ENCODE measurements around the gene TMEM175. TPM values are rescaled to one million over a fixed set of nuclear protein-coding genes. Genes with fewer than 3 reads are reported as not detected.

Gene TMEM175
- total and polyA plus RNA-seq, 2 of the 13 experiments (the other 11 are each of a cell fraction or from before 2014, with no cell fraction given), result 5.1 to 9.9 TPM

GRCh38 chr4:931960-932712 lies at the start of gene TMEM175, which contains the start of gene GAK (continued):
- TF ChIP-seq, protein P1, sequence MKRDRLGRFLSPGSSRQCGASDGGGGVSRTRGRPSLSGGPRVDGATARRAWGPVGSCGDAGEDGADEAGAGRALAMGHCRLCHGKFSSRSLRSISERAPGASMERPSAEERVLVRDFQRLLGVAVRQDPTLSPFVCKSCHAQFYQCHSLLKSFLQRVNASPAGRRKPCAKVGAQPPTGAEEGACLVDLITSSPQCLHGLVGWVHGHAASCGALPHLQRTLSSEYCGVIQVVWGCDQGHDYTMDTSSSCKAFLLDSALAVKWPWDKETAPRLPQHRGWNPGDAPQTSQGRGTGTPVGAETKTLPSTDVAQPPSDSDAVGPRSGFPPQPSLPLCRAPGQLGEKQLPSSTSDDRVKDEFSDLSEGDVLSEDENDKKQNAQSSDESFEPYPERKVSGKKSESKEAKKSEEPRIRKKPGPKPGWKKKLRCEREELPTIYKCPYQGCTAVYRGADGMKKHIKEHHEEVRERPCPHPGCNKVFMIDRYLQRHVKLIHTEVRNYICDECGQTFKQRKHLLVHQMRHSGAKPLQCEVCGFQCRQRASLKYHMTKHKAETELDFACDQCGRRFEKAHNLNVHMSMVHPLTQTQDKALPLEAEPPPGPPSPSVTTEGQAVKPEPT (CRISPR knock-in tag; IDR thresholded peaks at IDR 0.05; ENCODE audit: low read depth), result peak; percentile 51; the same call in 1 of the 2 replicates
- TF ChIP-seq ATF5 (CRISPR knock-in tag; IDR thresholded peaks at IDR 0.05; ENCODE audit: low read depth) (no peak), SSRP1 (CRISPR knock-in tag; IDR thresholded peaks at IDR 0.05) (no peak), RNF2 (conservative IDR thresholded peaks at IDR 0.05; ENCODE audit: low read depth) (0 out of 2 replicates have a peak, but pooled peaks have one; percentile 57), ZNF326 (CRISPR knock-in tag; IDR thresholded peaks at IDR 0.05; ENCODE audit: borderline replicate concordance) (no peak), ZNF275 (CRISPR knock-in tag; IDR thresholded peaks at IDR 0.05; ENCODE audit: borderline replicate concordance) (peak; percentile 68; the same call in 1 of the 2 replicates), LBX2 (CRISPR knock-in tag; IDR thresholded peaks at IDR 0.05; ENCODE audit: borderline replicate concordance) (peak; percentile 35; the same call in 1 of the 2 replicates), ZBTB38 (CRISPR knock-in tag; IDR thresholded peaks at IDR 0.05) (peak; percentile 76; the same call in 1 of the 2 replicates), FOXP1 (IDR thresholded peaks at IDR 0.05) (no peak), FOXP1 (CRISPR knock-in tag; IDR thresholded peaks at IDR 0.05) (no peak), KDM6A (CRISPR knock-in tag; IDR thresholded peaks at IDR 0.05; ENCODE audit: low read depth) (no peak), ZSCAN25 (CRISPR knock-in tag; IDR thresholded peaks at IDR 0.05) (0 out of 2 replicates have a peak, but pooled peaks have one; percentile 28), ZFP36L1 (CRISPR knock-in tag; IDR thresholded peaks at IDR 0.05) (0 out of 2 replicates have a peak, but pooled peaks have one; percentile 59), FOXK1 (CRISPR knock-in tag; IDR thresholded peaks at IDR 0.05; ENCODE audit: borderline replicate concordance, low read depth) (no peak), XRCC5 (optimal IDR thresholded peaks at IDR 0.05; ENCODE audit: low read length) (no peak), ZBTB21 (CRISPR knock-in tag; IDR thresholded peaks at IDR 0.05) (peak; percentile 59), SNRNP70 (IDR thresholded peaks at IDR 0.05; ENCODE audit: low read depth, low read length) (no peak), TBX3 (IDR thresholded peaks at IDR 0.05; ENCODE audit: borderline replicate concordance) (no peak), ZNF24 (IDR thresholded peaks at IDR 0.05) (no peak)
- TF ChIP-seq, protein P2, sequence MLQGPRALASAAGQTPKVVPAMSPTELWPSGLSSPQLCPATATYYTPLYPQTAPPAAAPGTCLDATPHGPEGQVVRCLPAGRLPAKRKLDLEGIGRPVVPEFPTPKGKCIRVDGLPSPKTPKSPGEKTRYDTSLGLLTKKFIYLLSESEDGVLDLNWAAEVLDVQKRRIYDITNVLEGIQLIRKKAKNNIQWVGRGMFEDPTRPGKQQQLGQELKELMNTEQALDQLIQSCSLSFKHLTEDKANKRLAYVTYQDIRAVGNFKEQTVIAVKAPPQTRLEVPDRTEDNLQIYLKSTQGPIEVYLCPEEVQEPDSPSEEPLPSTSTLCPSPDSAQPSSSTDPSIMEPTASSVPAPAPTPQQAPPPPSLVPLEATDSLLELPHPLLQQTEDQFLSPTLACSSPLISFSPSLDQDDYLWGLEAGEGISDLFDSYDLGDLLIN (CRISPR knock-in tag; IDR thresholded peaks at IDR 0.05; ENCODE audit: borderline replicate concordance), result no peak
- TF ChIP-seq, protein P3, sequence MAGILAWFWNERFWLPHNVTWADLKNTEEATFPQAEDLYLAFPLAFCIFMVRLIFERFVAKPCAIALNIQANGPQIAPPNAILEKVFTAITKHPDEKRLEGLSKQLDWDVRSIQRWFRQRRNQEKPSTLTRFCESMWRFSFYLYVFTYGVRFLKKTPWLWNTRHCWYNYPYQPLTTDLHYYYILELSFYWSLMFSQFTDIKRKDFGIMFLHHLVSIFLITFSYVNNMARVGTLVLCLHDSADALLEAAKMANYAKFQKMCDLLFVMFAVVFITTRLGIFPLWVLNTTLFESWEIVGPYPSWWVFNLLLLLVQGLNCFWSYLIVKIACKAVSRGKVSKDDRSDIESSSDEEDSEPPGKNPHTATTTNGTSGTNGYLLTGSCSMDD (CRISPR knock-in tag; IDR thresholded peaks at IDR 0.05), result no peak
- TF ChIP-seq, protein P4, sequence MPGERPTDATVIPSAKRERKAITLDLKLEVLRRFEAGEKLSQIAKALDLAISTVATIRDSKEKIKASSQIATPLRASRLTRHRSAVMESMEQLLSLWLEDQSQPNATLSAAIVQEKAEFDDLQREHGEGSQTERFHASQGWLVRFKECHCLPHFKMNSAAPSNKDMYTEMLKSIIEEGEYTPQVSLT (CRISPR knock-in tag; IDR thresholded peaks at IDR 0.05; ENCODE audit: borderline replicate concordance, low read depth), result no peak; the same call in 1 of the 2 replicates

Data from HepG2 (cell line).